ENCODE results near the gene VASN.
"Not testable (repeated sequence)": the region's sequence is repeated elsewhere in the genome, so short reads cannot be mapped to it uniquely, and the experiment has no call there.

VASN gene

DNA sequence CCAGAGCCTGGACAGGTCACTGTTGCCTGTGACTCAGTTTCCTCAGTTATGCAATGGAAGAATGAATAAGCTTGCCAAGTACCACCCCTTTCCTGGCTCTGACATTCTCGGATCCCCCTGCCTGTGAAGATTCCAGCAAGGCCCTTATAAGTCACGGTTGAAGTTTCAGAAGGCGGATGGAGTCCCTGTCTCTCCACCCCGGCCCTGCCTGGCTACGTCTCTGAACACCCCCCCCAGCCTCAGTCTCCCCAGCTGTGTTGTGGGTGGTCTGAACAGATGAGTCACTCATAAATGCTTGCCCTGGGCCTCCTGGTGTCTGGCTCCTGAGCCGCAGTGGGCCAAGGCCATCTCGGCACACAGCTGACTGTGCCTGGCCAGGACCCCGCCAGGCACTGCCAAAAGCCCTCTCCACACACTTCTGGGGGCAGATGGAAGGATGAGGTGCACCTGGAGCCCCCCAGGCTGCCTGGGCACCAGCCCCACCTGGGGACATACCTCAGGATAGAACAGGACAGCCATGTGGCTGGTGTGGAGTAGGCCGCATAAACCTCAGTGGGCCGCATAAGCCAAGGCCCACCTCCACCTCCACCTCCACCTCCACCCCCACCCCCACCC is 15.4 kb downstream of the VASN start:
- Mint-ChIP-seq H3K9me3 (no peaks in the 10 kb centered on the region), H3K27ac (no peak overlapping the region), H3K4me1 (ENCODE audit: low read depth) (no peaks in the 10 kb centered on the region), H3K4me3 (no peak overlapping the region), H3K27me3 (ENCODE audit: low read depth) (no peaks in the 10 kb centered on the region), H3K36me3 (ENCODE audit: low read depth) (peaks cover 12% of the 10 kb centered on the region)
- DNase-seq (ENCODE audit: low spot score) = no peak

DNA sequence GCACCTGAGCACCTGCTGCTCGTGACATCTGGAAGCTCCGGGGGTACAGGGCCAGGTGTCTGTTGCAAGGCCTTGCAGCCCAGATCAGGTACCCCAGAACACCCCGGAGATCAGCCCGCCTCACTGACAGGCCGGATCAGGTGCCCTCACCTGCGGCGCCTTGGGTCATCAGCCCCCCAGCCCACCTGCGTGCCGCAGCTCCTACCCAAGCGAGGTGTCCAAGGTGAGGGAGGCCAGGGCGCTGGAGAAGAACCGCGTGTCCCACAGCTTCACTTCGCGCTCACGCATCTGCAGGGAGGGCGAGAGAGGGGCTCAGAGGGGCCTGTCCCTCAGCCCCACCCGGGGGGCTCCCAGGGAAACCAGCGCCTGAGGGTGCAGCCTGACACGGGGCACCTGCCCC is 16.1 kb downstream of the VASN start:
- no peaks in the 10 kb centered on the region for H3K9me3 Mint-ChIP-seq
- H3K4me3 Mint-ChIP-seq = no peak overlapping the region
- no peaks in the 10 kb centered on the region for H3K4me1 Mint-ChIP-seq (ENCODE audit: low read depth)
- no peak for DNase-seq (ENCODE audit: low spot score)
- H3K27ac Mint-ChIP-seq = no peak overlapping the region
- no peaks in the 10 kb centered on the region for H3K27me3 Mint-ChIP-seq (ENCODE audit: low read depth)
- peaks cover 12% of the 10 kb centered on the region for H3K36me3 Mint-ChIP-seq (ENCODE audit: low read depth)

DNA sequence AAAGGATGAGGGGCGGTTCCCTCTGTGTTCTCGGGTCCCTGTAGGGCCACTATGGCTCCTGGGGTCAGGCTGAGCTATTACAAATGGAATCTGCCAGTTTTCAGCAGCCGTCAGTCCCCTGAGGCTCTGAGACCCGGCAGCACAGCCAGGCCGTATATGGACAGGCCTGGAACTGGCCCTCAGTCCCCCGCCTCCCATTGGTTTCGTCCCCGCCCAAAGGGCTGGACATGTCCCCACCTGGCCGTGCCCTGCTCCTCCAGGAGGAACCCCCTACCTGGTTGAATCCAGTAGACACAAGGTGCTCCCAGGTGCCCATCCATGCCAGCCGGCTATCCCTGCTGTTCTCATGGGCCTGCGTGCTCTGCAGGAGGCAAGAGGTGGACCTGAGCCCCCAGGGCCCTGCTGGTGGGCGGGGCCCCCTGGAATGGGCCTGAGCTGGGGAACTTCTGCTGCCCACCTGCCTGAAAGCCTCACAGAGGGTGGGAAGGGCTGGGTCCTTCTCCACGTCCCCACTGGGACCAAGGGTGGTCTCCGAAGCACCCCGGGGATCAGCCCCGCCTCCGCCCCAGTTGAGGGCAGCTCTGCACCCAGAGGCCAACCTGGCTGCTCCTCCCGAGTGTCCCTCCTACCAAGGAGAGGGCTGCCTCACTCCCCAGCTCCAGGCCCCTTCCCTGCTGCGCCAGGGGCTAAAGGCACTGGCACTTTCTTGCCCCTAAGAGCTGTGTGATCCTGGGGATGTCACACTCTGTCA is 16.8 kb downstream of the VASN start:
- Mint-ChIP-seq H3K27ac (no peak overlapping the region), H3K27me3 (ENCODE audit: low read depth) (no peaks in the 10 kb centered on the region), H3K9me3 (no peaks in the 10 kb centered on the region), H3K4me1 (ENCODE audit: low read depth) (no peaks in the 10 kb centered on the region), H3K36me3 (ENCODE audit: low read depth) (peaks cover 13% of the 10 kb centered on the region), H3K4me3 (no peak overlapping the region)
- no peak for DNase-seq (ENCODE audit: low spot score)

DNA sequence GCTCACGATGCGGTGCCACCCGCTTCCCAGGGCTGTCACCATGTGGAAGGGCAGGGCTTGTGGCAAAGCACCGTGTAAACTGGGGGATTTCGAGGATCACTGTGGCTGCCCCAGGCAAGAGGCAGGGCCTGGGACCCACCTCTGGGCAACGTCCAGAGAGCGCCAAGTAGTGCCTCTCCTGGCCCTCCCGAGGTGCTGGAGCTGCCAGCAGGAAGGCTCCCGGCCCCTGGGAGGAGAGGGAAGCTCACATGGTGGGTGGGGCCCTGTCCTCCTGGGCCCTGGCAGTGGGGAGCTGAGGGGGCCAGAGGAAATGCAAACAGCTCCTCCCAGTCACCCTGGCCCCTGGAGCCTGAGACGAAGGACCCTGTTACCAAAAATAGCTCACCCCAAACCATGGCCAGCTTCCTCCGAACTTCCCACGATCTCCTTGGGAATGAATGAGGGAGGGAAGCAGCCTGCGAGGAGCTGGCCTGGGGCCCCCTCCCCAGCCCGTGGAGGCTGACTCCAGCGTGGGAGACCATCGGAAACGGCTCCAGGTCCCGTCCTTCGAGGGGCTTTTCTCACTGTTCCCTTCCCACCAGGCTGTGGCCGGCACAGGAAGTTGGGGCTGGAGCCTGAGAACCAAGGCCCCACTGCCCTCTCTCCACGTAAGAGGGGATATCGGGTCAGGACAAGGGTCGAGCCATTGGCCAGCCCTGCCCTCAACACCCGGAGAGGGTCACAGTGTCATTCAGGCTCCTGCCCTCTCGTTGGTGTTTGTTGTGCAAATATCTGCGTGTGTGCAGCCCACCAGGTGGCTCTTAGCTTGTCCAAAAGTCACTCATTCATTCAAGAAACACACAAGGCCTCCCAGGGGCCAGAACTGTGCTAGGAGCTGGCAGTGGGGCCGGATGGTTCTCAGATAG is 17.7 kb downstream of the VASN start:
- DNase-seq (ENCODE audit: low spot score) = no peak
- peaks cover 16% of the 10 kb centered on the region for H3K36me3 Mint-ChIP-seq (ENCODE audit: low read depth)
- H3K4me1 Mint-ChIP-seq (ENCODE audit: low read depth) = no peaks in the 10 kb centered on the region
- no peaks in the 10 kb centered on the region for H3K9me3 Mint-ChIP-seq
- H3K27ac Mint-ChIP-seq = no peak overlapping the region
- H3K4me3 Mint-ChIP-seq = no peak overlapping the region
- no peaks in the 10 kb centered on the region for H3K27me3 Mint-ChIP-seq (ENCODE audit: low read depth)

DNA sequence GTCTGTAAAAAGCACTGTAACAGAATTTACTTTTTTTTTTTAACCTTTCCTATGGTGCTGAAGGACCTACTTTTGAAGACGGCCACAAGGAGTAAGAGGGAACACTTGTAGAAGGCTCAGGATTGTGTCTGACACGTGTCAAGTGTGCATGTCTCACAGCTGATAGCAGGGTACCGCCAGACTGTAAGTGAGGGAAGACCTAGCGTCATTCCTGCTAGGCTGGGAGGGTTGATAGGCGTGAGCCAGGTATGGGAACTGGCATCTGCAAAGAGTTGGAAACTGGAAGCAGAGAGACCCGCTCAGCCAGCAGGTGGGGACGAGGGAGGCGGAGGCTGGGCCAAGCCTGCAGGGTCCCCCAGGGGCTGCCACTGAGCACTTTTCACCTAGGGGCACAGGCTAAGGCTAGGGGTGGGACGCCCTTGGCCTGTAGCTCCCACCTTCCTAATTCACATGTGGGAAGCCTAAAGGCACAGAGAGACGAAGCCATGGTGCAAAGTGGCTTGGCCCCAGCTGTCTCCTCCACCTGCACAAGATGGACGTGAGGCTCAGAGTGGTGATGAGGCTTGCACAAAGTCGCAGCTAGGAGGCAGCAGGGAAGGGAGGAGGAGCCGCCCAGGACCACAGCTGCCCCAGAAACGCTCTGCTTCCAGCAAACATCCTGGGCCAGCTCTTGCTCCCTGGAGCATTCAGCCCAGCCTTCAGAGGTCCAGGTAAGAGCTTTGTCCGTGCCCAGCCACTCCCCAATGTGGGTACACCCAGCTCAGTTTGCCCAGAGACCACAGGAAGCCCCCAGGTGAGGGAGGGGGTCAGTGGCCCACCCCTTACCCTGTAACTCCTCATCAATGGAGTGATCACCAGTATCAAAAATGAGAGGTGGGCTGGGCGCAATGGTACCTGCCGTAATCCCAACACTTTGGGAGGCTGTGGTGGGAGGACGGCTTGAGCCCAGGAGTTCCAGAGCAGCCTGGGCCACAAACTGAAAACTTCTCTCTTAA is 18.9 kb downstream of the VASN start:
- no peak overlapping the region for H3K4me3 Mint-ChIP-seq
- no peak overlapping the region for H3K27ac Mint-ChIP-seq
- H3K27me3 Mint-ChIP-seq (ENCODE audit: low read depth) = no peaks in the 10 kb centered on the region
- no peak for DNase-seq (ENCODE audit: low spot score)
- peaks cover 21% of the 10 kb centered on the region for H3K36me3 Mint-ChIP-seq (ENCODE audit: low read depth)
- no peaks in the 10 kb centered on the region for H3K4me1 Mint-ChIP-seq (ENCODE audit: low read depth)
- no peaks in the 10 kb centered on the region for H3K9me3 Mint-ChIP-seq

DNA sequence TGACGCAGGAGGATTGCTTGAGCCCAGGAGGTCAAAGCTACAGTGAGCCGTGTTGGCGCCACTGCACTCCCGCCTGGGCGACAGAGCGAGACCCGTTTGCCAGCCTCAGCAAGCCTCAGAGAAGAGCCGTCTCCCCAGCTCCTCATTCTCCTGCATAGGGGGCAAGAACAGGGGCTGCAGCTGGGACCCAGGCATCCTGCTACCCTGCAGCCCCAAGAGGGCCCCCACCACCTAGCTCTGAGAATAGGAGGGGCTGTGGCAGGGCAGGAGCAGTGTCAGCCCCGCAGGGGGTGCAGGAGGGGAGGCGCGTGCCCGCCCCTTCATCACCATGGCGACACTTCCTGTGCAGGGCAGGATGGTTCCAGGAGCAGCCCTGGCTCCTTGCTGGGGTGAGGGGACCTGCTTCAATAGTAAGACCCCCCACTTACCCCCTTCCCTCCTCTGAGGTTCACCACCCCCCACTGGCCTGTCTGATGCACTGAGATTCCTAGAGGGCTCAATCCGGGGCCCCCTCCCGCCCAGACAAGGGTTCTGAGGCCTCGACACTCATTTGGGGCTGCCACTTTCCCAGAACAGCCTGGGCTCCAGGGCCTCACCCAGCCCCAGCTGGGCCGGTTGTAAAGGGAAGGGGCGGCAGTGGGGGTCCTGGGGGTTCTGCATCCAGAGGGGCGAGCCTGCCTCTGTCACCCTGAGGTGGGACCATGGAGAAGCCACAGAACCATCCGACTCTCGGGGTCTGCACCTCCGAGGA is 20.2 kb downstream of the VASN start:
- DNase-seq (ENCODE audit: low spot score) = no peak
- Mint-ChIP-seq H3K4me1 (ENCODE audit: low read depth) (no peaks in the 10 kb centered on the region), H3K4me3 (no peak overlapping the region), H3K36me3 (ENCODE audit: low read depth) (peaks cover 22% of the 10 kb centered on the region), H3K27me3 (ENCODE audit: low read depth) (no peaks in the 10 kb centered on the region), H3K27ac (no peak overlapping the region), H3K9me3 (no peaks in the 10 kb centered on the region)

DNA sequence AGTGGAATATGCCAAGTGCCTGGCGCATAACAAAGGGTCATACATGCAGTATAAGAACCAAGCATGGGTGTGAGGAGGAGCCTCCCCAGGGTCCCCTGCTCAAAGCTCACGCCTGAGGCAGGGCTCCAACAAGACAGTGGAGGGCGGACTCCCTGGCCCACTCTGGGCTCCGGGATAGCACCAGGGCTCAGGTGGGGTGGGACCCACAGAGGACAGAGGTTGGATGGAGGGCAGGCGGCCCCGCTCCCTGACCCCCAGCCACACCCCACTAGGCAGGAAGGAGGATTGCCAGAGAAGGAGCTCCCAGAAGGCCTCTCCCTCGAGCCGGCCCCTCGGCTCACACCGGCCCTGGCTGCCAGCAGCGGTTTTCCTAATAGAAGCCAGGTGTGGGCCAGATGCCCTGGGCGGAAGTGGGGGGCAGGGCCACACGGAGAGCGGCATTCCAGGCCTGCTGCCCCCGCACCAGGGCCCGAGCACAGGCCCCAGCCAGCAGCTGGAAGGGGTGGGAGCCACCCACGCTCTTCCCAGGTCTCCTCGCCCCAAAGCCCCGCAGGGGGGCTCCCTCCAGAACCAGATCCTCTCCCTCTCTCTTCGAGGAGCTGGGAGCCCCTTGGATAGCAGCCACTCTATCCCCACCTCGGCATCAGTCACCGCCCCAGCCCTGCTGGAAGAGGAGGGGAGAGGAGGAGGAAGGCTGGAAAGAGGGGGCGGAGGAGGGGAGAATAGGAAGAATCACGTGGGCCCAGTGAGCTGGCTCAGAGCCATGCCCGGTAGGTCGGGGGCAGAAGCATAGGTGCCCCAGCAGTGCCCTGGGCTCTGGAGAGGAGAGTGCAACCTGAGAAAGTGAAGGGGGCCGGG is 21.0 kb downstream of the VASN start:
- Mint-ChIP-seq H3K4me3 (no peak overlapping the region), H3K27ac (no peak overlapping the region), H3K36me3 (ENCODE audit: low read depth) (peaks cover 25% of the 10 kb centered on the region), H3K9me3 (no peaks in the 10 kb centered on the region), H3K4me1 (ENCODE audit: low read depth) (no peaks in the 10 kb centered on the region), H3K27me3 (ENCODE audit: low read depth) (no peaks in the 10 kb centered on the region)
- DNase-seq (ENCODE audit: low spot score) = no peak

DNA sequence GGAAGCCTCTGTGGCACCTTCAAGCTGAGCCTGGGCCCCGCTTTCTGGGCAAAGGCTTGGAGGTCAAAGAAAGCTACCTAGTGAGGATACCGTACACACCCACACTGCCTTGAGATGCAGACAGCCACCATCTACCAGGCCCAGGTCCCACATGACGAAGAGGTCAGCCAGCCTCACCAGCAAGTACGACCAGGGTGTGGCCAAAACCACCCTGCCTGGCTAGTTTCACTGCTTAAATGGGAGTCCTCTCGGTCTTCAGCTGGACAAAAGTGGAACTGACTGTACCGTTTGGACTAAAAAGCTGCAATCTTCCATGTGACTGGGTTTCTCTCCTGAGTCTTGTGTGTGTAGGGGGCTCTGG is 21.6 kb downstream of the VASN start:
- Mint-ChIP-seq H3K27me3 (ENCODE audit: low read depth) (no peaks in the 10 kb centered on the region), H3K9me3 (no peaks in the 10 kb centered on the region), H3K4me3 (no peak overlapping the region), H3K36me3 (ENCODE audit: low read depth) (peaks cover 25% of the 10 kb centered on the region), H3K27ac (no peak overlapping the region), H3K4me1 (ENCODE audit: low read depth) (no peaks in the 10 kb centered on the region)
- no peak for DNase-seq (ENCODE audit: low spot score)

DNA sequence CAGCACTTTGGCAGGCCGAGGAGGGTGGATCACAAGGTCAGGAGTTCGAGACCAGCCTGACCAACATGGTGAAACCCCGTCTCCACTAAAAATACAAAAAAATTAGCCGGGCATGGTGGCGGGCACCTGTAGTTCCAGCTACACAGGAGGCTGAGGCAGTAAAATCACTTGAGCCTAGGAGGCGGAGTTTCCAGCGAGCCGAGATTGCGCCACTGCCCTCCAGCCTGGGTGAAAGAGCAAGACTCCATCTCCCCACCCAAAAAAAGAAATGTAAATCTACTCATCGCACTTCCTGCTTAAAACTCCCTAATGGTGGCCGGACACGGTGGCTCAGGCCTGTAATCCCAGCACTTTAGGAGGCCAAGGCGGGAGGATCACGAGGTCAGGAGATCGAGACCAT is 22.2 kb downstream of the VASN start:
- not testable (repeated sequence) for H3K9me3 Mint-ChIP-seq; H3K27me3 Mint-ChIP-seq (ENCODE audit: low read depth); H3K4me3 Mint-ChIP-seq; H3K4me1 Mint-ChIP-seq (ENCODE audit: low read depth); DNase-seq (ENCODE audit: low spot score); H3K27ac Mint-ChIP-seq
- H3K36me3 Mint-ChIP-seq (ENCODE audit: low read depth) = peaks cover 26% of the 10 kb centered on the region

DNA sequence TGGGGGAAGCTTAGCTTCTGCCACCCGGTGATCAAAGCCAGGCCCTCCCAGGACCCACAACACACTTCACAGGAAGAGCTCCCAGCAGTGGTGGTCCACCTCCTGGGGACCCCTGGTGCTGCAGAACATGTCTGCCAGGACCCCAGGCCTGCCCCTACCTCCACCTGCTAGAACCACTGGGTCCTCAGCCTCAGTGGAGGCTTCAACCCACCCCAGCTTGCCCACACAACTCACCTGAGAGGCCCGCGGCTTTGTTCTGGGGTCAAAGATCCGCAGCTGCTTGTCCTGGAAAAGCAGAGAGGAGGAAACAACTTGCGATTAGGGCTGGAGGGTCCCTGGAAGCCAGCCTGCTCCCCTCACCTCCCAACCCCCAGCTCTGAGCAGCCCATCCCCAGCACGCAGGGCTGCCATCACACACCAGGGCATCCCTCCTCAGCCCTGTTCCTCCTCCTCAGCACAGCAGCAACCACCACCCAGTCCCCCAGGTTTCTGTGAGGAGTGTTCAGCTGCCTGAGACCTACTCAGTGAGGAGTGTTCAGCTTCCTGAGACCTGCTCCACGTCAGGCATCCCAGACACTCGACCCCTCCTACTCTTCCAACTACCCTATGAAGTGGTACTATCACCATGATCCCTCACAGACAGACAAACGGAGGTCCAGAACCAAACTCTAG is 23.5 kb downstream of the VASN start:
- DNase-seq (ENCODE audit: low spot score) = no peak
- peaks cover 34% of the 10 kb centered on the region for H3K36me3 Mint-ChIP-seq (ENCODE audit: low read depth)
- no peaks in the 10 kb centered on the region for H3K9me3 Mint-ChIP-seq
- peaks cover 7% of the 10 kb centered on the region for H3K4me1 Mint-ChIP-seq (ENCODE audit: low read depth)
- no peaks in the 10 kb centered on the region for H3K27me3 Mint-ChIP-seq (ENCODE audit: low read depth)
- no peak overlapping the region for H3K27ac Mint-ChIP-seq
- no peak overlapping the region for H3K4me3 Mint-ChIP-seq

DNA sequence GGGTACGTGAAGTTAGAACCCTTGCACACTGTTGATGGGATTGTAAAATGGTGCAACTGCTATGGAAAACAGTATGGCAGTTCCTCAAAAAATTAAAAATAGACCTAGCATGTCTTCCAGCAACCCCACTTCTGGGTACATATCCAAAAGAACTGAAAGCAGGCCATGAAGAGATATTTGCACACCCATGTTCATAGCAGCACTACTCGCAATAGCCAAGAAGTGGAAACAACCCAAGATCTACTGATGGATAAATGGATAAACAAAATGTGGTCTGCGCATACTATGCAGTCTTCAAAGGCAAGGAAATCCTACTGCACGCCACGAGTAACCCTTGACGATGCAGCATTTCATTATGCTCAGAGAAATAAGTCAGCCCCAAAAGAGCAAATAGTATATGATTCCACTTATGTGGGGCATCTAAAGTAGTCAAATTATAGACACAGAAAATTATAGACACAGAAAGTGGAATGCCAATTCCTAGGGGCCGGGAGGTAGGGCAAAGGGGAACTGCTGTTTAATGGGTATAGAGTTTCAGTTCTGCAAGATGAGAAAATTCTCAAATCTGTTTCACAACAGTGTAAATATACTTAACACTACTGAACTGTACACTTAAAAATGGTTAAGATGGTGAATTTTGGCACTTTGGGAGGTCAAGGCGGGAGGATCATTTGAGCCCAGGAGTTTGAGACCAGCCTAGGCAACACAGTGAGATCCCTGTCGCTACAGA is 27.5 kb downstream of the VASN start:
- Mint-ChIP-seq H3K4me1 (ENCODE audit: low read depth) (peaks cover 10% of the 10 kb centered on the region), H3K36me3 (ENCODE audit: low read depth) (peaks cover 38% of the 10 kb centered on the region), H3K9me3 (no peaks in the 10 kb centered on the region), H3K4me3 (no peak overlapping the region), H3K27me3 (ENCODE audit: low read depth) (no peaks in the 10 kb centered on the region), H3K27ac (no peak overlapping the region)
- DNase-seq (ENCODE audit: low spot score) = no peak

Data from T-helper 2 cell treated with Interferon-gamma antibody and Interleukin-4, amounts not matched to agents 5 μg/mL and 100 μg/mL, for 36 hours (primary cell).